OCI-LY1 (cell line): ENCODE data around the gene TBL1X.

Source experiments
- H2AFZ ChIP-seq: fragments of 200-600 bp; sonication (generic), shearing (Covaris generic); 2 replicates; pipeline ENCODE4 v1.6.0; 2014; ENCODE audit warnings: antibody characterized with exemption, mild to moderate bottlenecking, low read length
- H3F3A ChIP-seq: fragments of 200-600 bp; sonication (generic), shearing (Covaris generic); 2 replicates; pipeline ENCODE4 v1.6.0; 2014; ENCODE audit warnings: mild to moderate bottlenecking, antibody characterized with exemption, low read length, moderate library complexity; ENCODE audit not compliant: insufficient read depth
- H3K27ac ChIP-seq: fragments of 200-600 bp; sonication (generic); 2 replicates; pipeline ENCODE4 v1.5.1; 2014; ENCODE audit warnings: low read length, mixed run types, mild to moderate bottlenecking, low read depth; ENCODE audit not compliant: poor library complexity, severe bottlenecking
- H3K27me3 ChIP-seq: fragments of 200-600 bp; sonication (generic); 2 replicates; pipeline ENCODE4 v1.6.0; 2014; ENCODE audit warnings: antibody characterized with exemption, mild to moderate bottlenecking, low read length, moderate library complexity; ENCODE audit not compliant: insufficient read depth
- H3K36me3 ChIP-seq: fragments of 200-600 bp; sonication (generic); 2 replicates; pipeline ENCODE4 v1.6.1; 2014; ENCODE audit warnings: mild to moderate bottlenecking, antibody characterized with exemption, low read length, moderate library complexity, mixed read lengths; ENCODE audit not compliant: insufficient read depth
- H3K4me1 ChIP-seq: fragments of 200-600 bp; sonication (generic); 2 replicates; pipeline ENCODE4 v1.5.1; 2014; ENCODE audit warnings: mild to moderate bottlenecking, low read length, moderate library complexity; ENCODE audit not compliant: insufficient read depth, severe bottlenecking
- H3K4me2 ChIP-seq: fragments of 200-600 bp; sonication (generic), shearing (Covaris generic); 2 replicates; pipeline ENCODE4 v1.6.1; 2014; ENCODE audit warnings: low read length
- H3K4me3 ChIP-seq: fragments of 200-600 bp; sonication (generic); 2 replicates; pipeline ENCODE4 v1.5.1; 2014; ENCODE audit warnings: low read length, low read depth, mild to moderate bottlenecking, mixed read lengths; ENCODE audit not compliant: poor library complexity, severe bottlenecking
- H3K79me2 ChIP-seq: fragments of 200-600 bp; shearing (Covaris generic); 2 replicates; pipeline ENCODE4 v1.6.1; 2016; ENCODE audit warnings: mixed run types, low read length, mixed read lengths; ENCODE audit not compliant: insufficient read depth
- H3K9ac ChIP-seq: fragments of 200-600 bp; sonication (generic), shearing (Covaris generic); 2 replicates; pipeline ENCODE4 v1.6.1; 2014; ENCODE audit warnings: mild to moderate bottlenecking, low read length, mixed read lengths
- H3K9me2 ChIP-seq: fragments of 200-600 bp; sonication (generic), shearing (Covaris generic); 2 replicates; pipeline ENCODE4 v1.6.1; 2014; ENCODE audit warnings: low read depth, mild to moderate bottlenecking, low read length, mixed read lengths
- H3K9me3 ChIP-seq: fragments of 200-600 bp; shearing (Covaris generic); 2 replicates; pipeline ENCODE4 v1.6.1; 2014; ENCODE audit warnings: low read length, mixed read lengths
- H4K20me1 ChIP-seq: fragments of 200-600 bp; sonication (generic), shearing (Covaris generic); 2 replicates; pipeline ENCODE4 v1.6.0; 2016; ENCODE audit warnings: mild to moderate bottlenecking, low read length; ENCODE audit not compliant: insufficient read depth
- CTCF ChIP-seq: fragments of 200-600 bp; sonication (generic), shearing (Covaris generic); IDR thresholded peaks from 2 replicates; pipeline ENCODE4 v1.5.1; 2017; ENCODE audit warnings: mild to moderate bottlenecking, antibody characterized with exemption, low read length, moderate library complexity, mixed read lengths
- EZH2 ChIP-seq: fragments of 200-600 bp; sonication (generic), shearing (Covaris generic); IDR thresholded peaks from 2 replicates; pipeline ENCODE4 v1.8.0; 2017; ENCODE audit warnings: borderline replicate concordance, mixed run types, mild to moderate bottlenecking, antibody characterized with exemption, low read length, moderate library complexity, mixed read lengths

Gene TBL1X

GRCh38 chrX:9525511-9526248 is 60.8 kb downstream of the TBL1X start:
- H3K27ac ChIP-seq, result peak overlapping the region; percentile 46
- H3K9me2 ChIP-seq, result no peaks in the 10 kb centered on the region
- TF ChIP-seq EZH2 (no peak), CTCF (no peak)
- H3F3A ChIP-seq, result no peaks in the 10 kb centered on the region
- peaks cover 5% of the 10 kb centered on the region for H3K79me2 ChIP-seq
- H3K36me3 ChIP-seq, result no peaks in the 10 kb centered on the region
- no peak overlapping the region for H2AFZ ChIP-seq
- H4K20me1 ChIP-seq, result no peaks in the 10 kb centered on the region
- H3K9me3 ChIP-seq, result no peaks in the 10 kb centered on the region
- peaks cover 52% of the 10 kb centered on the region for H3K4me1 ChIP-seq
- H3K4me2 ChIP-seq, result peak overlapping the region; percentile 51
- H3K4me3 ChIP-seq, result peak overlapping the region; percentile 14
- no peaks in the 10 kb centered on the region for H3K27me3 ChIP-seq
- no peak overlapping the region for H3K9ac ChIP-seq

DNA sequence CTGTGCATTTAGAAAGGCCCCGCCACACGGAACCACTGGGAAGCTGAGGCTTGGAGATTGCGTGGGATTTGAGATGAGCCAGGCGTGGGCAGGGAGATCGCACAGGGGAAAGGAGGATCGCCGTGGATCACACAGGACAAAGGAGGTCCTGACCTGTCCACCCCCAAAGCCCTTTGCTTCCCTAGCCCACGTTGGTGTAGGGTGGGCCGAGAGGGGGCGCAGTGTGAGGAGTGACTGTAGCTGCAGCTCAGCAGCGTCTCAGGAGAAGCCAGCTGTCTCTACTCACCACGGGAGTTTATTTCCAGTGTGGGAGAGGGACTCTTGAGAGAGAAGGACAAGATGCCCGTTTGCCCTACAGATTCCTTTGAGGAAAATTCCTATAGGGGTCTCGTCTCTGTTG is 62.1 kb downstream of the TBL1X start:
- H3K9me2 ChIP-seq, result no peaks in the 10 kb centered on the region
- H3K9me3 ChIP-seq, result no peaks in the 10 kb centered on the region
- no peaks in the 10 kb centered on the region for H3F3A ChIP-seq
- no peaks in the 10 kb centered on the region for H4K20me1 ChIP-seq
- no peaks in the 10 kb centered on the region for H3K27me3 ChIP-seq
- H3K4me2 ChIP-seq, result peak overlapping the region; percentile 51; the same call in 1 of the 2 replicates
- no peak overlapping the region for H3K27ac ChIP-seq
- H2AFZ ChIP-seq, result no peak overlapping the region
- H3K9ac ChIP-seq, result no peak overlapping the region
- TF ChIP-seq EZH2, result no peak
- TF ChIP-seq CTCF, result peak; percentile 38
- H3K4me1 ChIP-seq, result peaks cover 64% of the 10 kb centered on the region
- no peaks in the 10 kb centered on the region for H3K36me3 ChIP-seq
- peaks cover 5% of the 10 kb centered on the region for H3K79me2 ChIP-seq
- H3K4me3 ChIP-seq, result no peak overlapping the region

- no peak overlapping the region for H3K4me3 ChIP-seq
- H4K20me1 ChIP-seq, result no peaks in the 10 kb centered on the region
- no peak overlapping the region for H2AFZ ChIP-seq
- TF ChIP-seq CTCF, result no peak
- no peak for TF ChIP-seq EZH2
- no peak overlapping the region for H3K4me2 ChIP-seq
- no peaks in the 10 kb centered on the region for H3K9me3 ChIP-seq
- H3K79me2 ChIP-seq, result peaks cover 5% of the 10 kb centered on the region
- no peaks in the 10 kb centered on the region for H3F3A ChIP-seq
- H3K9ac ChIP-seq, result no peak overlapping the region
- H3K27me3 ChIP-seq, result no peaks in the 10 kb centered on the region
- no peaks in the 10 kb centered on the region for H3K9me2 ChIP-seq
- no peak overlapping the region for H3K27ac ChIP-seq
- H3K4me1 ChIP-seq, result peaks cover 80% of the 10 kb centered on the region
- H3K36me3 ChIP-seq, result no peaks in the 10 kb centered on the region
Measured at GRCh38 chrX:9528498-9528897, 63.6 kb downstream of the TBL1X start.
